ENCODE measurements around the gene ADAMTSL2.

DNA sequence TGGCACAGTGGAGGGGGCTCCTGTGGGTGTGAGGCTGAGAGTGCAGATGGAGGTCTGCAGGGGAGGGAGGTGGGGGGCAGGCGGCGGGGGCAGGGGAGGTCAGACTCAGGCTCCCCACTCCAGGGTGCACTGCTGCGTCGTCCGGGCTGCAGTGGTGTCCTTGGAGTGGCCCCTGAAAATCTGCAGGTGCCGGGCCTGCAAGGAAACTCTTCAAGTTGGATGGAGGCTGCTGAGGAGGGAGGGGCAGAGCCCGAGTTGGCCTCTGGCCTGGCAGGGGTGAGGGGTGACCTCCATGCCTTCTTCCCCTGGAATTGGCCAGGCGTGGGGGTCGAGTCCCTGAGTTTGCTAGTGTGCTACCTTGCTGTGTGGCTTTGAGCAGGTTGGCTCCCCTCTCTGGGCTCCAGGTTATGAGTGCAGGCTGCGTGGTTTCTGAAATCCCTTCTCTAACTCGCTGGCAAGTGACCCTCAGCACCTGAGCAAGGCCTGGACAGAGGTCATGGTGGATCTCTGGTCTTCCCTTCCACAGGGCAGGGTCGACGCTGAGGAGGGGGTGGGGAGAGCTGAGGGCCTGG, 888 bp downstream of the ADAMTSL2 start:
- TF ChIP-seq, protein P1, sequence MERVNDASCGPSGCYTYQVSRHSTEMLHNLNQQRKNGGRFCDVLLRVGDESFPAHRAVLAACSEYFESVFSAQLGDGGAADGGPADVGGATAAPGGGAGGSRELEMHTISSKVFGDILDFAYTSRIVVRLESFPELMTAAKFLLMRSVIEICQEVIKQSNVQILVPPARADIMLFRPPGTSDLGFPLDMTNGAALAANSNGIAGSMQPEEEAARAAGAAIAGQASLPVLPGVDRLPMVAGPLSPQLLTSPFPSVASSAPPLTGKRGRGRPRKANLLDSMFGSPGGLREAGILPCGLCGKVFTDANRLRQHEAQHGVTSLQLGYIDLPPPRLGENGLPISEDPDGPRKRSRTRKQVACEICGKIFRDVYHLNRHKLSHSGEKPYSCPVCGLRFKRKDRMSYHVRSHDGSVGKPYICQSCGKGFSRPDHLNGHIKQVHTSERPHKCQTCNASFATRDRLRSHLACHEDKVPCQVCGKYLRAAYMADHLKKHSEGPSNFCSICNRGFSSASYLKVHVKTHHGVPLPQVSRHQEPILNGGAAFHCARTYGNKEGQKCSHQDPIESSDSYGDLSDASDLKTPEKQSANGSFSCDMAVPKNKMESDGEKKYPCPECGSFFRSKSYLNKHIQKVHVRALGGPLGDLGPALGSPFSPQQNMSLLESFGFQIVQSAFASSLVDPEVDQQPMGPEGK (CRISPR knock-in tag; IDR thresholded peaks at IDR 0.05; ENCODE audit: borderline replicate concordance): no peak
- no peak for TF ChIP-seq SNAI2 (CRISPR knock-in tag; IDR thresholded peaks at IDR 0.05)
- TF ChIP-seq, protein P2, sequence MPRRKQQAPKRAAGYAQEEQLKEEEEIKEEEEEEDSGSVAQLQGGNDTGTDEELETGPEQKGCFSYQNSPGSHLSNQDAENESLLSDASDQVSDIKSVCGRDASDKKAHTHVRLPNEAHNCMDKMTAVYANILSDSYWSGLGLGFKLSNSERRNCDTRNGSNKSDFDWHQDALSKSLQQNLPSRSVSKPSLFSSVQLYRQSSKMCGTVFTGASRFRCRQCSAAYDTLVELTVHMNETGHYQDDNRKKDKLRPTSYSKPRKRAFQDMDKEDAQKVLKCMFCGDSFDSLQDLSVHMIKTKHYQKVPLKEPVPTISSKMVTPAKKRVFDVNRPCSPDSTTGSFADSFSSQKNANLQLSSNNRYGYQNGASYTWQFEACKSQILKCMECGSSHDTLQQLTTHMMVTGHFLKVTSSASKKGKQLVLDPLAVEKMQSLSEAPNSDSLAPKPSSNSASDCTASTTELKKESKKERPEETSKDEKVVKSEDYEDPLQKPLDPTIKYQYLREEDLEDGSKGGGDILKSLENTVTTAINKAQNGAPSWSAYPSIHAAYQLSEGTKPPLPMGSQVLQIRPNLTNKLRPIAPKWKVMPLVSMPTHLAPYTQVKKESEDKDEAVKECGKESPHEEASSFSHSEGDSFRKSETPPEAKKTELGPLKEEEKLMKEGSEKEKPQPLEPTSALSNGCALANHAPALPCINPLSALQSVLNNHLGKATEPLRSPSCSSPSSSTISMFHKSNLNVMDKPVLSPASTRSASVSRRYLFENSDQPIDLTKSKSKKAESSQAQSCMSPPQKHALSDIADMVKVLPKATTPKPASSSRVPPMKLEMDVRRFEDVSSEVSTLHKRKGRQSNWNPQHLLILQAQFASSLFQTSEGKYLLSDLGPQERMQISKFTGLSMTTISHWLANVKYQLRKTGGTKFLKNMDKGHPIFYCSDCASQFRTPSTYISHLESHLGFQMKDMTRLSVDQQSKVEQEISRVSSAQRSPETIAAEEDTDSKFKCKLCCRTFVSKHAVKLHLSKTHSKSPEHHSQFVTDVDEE (CRISPR knock-in tag; IDR thresholded peaks at IDR 0.05): no peak
- TF ChIP-seq ISL1 (CRISPR knock-in tag; IDR thresholded peaks at IDR 0.05): no peak
- TF ChIP-seq RARB (CRISPR knock-in tag; IDR thresholded peaks at IDR 0.05): no peak
- no peak for TF ChIP-seq ZNF70 (CRISPR knock-in tag; IDR thresholded peaks at IDR 0.05)
- TF ChIP-seq ZFP30 (CRISPR knock-in tag; IDR thresholded peaks at IDR 0.05): no peak
- TF ChIP-seq OSR1 (CRISPR knock-in tag; IDR thresholded peaks at IDR 0.05): no peak
- no peak for TF ChIP-seq ZFP3 (CRISPR knock-in tag; IDR thresholded peaks at IDR 0.05)
